Central memory CD4-positive, alpha-beta T cell (primary cell): ENCODE results near the gene BET1L.

Experiments used
- DNase-seq: peaks from one replicate; pipeline ENCODE4 v3.0.0; 2022

Gene BET1L

GRCh38 chr11:209275-210121, 2.3 kb upstream of the BET1L start:
- DNase-seq = no peak

GRCh38 chr11:208917-209260, 1.7 kb upstream of the BET1L start:
- no peak for DNase-seq

- DNase-seq = peak; percentile 85
These were observed 1.1 kb upstream of the BET1L start for GRCh38 chr11:208181-208916.

GRCh38 chr11:207863-208180, 623 bp upstream of the BET1L start:
- no peak for DNase-seq

GRCh38 chr11:206526-207207, 532 bp downstream of the BET1L start:
- DNase-seq = peak; percentile 18

- no peak for DNase-seq
These were observed 1.2 kb downstream of the BET1L start for GRCh38 chr11:206002-206384.

GRCh38 chr11:205221-206001, 1.8 kb downstream of the BET1L start:
- no peak for DNase-seq

GRCh38 chr11:204587-205109, 2.6 kb downstream of the BET1L start:
- no peak for DNase-seq

GRCh38 chr11:203945-204586, 3.1 kb downstream of the BET1L start:
- DNase-seq = no peak

GRCh38 chr11:203056-203944, 3.9 kb downstream of the BET1L start:
- DNase-seq = no peak

- DNase-seq = no peak
These were observed 4.7 kb downstream of the BET1L start for GRCh38 chr11:202490-202889.

- no peak for DNase-seq
These were observed 5.2 kb downstream of the BET1L start for GRCh38 chr11:201966-202365.

GRCh38 chr11:200224-201003, 6.8 kb downstream of the BET1L start:
- no peak for DNase-seq

- DNase-seq = no peak
These were observed 7.4 kb downstream of the BET1L start for GRCh38 chr11:199782-200181.

GRCh38 chr11:199004-199581, 8.1 kb downstream of the BET1L start:
- DNase-seq = no peak

GRCh38 chr11:198236-198806, 8.9 kb downstream of the BET1L start:
- DNase-seq = no peak

- no peak for DNase-seq
These were observed 9.4 kb downstream of the BET1L start for GRCh38 chr11:197741-198235.

- no peak for DNase-seq
These were observed 10.1 kb downstream of the BET1L start for GRCh38 chr11:196786-197731.
